B cell (primary cell): ENCODE results near the gene OR2F1. TPM values are rescaled to one million over a fixed set of nuclear protein-coding genes. Genes with fewer than 3 reads are reported as not detected.

ENCODE experiments used
- ATAC-seq: fragments of 200-7000 bp; cut with Tn5 transposase; one replicate; pipeline ENCODE4 v1.10.0; 2021; ENCODE audit warnings: low read depth, mild to moderate bottlenecking, moderate number of reproducible peaks, moderate library complexity
- CTCF ChIA-PET: fragments of 350-600 bp; sonication (Branson Sonifier 250); formaldehyde crosslinking; loops from one replicate; lab custom pipeline; 2021; ENCODE audit warnings: antibody characterized with exemption, inconsistent platforms; lab: Charles Lee
- POLR2A ChIA-PET: fragments of 350-600 bp; sonication (Branson Sonifier 250); formaldehyde crosslinking; loops from one replicate; lab custom pipeline; 2021; ENCODE audit warnings: antibody characterized with exemption; lab: Charles Lee
- DNase-seq: peaks from one replicate; pipeline ENCODE4 v3.0.0; 2013
- H2AFZ ChIP-seq: 2 replicates; pipeline ENCODE4 v1.6.1; 2012; ENCODE audit warnings: mild to moderate bottlenecking, low read depth, low read length; ENCODE audit not compliant: insufficient read depth, poor library complexity, severe bottlenecking
- H3K27ac ChIP-seq, 2 donors: 1 replicate in 1 of 2; 2 replicates in 1 of 2; pipeline ENCODE4 v1.5.1; 2012 to 2013; ENCODE audit warnings: low read length in 2 of 2, mild to moderate bottlenecking in 2 of 2, moderate library complexity in 1 of 2
- H3K27me3 ChIP-seq, 4 experiments: fragments of 200-600 bp in 1 of 4; sonication (generic) in 1 of 4; replicated peaks in 1 of 4; 1 replicate in 2 of 4; 2 replicates in 2 of 4; pipeline versions ENCODE4 v1.6.1 to v1.7.0; 2013 to 2016; ENCODE audit warnings: low read length in 3 of 4, mild to moderate bottlenecking in 2 of 4, mixed read lengths in 1 of 4, moderate library complexity in 1 of 4; ENCODE audit not compliant: insufficient read depth in 4 of 4, control insufficient read depth in 3 of 4; ENCODE audit errors: control extremely low read depth in 1 of 4
- H3K36me3 ChIP-seq, 2 experiments: replicated peaks in 1 of 2; 1 replicate in 1 of 2; 2 replicates in 1 of 2; pipeline versions ENCODE4 v1.6.1 to v1.7.1; 2013; ENCODE audit warnings: low read length in 1 of 2; ENCODE audit not compliant: insufficient read depth in 2 of 2, control insufficient read depth in 1 of 2; ENCODE audit errors: control extremely low read depth in 1 of 2, extremely low read depth in 1 of 2
- H3K4me1 ChIP-seq, 2 donors: fragments of 200-600 bp in 1 of 2; sonication (generic) in 1 of 2; 1 replicate in 1 of 2; 2 replicates in 1 of 2; pipeline versions ENCODE4 v1.5.1 to v1.6.1; 2013 to 2017; ENCODE audit warnings: low read length in 2 of 2; ENCODE audit not compliant: control insufficient read depth in 2 of 2, insufficient read depth in 2 of 2
- H3K4me2 ChIP-seq: replicated peaks from 2 replicates; pipeline ENCODE3; 2012; ENCODE audit warnings: mild to moderate bottlenecking, low read depth, low read length; ENCODE audit not compliant: poor library complexity, severe bottlenecking
- H3K4me3 ChIP-seq, 5 experiments: fragments of 200-600 bp in 1 of 5; sonication (generic) in 1 of 5; 1 replicate in 3 of 5; 2 replicates in 2 of 5; pipeline versions ENCODE4 v1.5.1 to v1.7.0; 2011 to 2016; ENCODE audit warnings: low read length in 4 of 5, mild to moderate bottlenecking in 4 of 5, low read depth in 2 of 5, control low read depth in 1 of 5, moderate library complexity in 1 of 5; ENCODE audit not compliant: insufficient read depth in 1 of 5; ENCODE audit errors: control extremely low read depth in 1 of 5, extremely low read depth in 1 of 5
- H3K79me2 ChIP-seq: fragments of 200-600 bp; sonication (generic); one replicate; pipeline ENCODE4 v1.6.0; 2016; ENCODE audit warnings: low read length; ENCODE audit not compliant: control insufficient read depth, insufficient read depth
- H3K9ac ChIP-seq: fragments of 200-600 bp; sonication (generic); 2 replicates; pipeline ENCODE4 v1.6.1; 2017; ENCODE audit warnings: mild to moderate bottlenecking, low read length, moderate library complexity
- H3K9me3 ChIP-seq, 3 donors: one replicate each; pipeline versions ENCODE4 v1.6.1 to v1.7.1; 2013; ENCODE audit warnings: low read length in 2 of 3; ENCODE audit not compliant: control insufficient read depth in 2 of 3, insufficient read depth in 1 of 3; ENCODE audit errors: control extremely low read depth in 1 of 3
- H4K20me1 ChIP-seq: 2 replicates; pipeline ENCODE4 v1.6.0; 2012; ENCODE audit warnings: mild to moderate bottlenecking, low read length; ENCODE audit not compliant: insufficient read depth, control insufficient read depth, poor library complexity, severe bottlenecking
- H3K27ac Mint-ChIP-seq: one replicate; pipeline ENCODE4 v1.8.0; 2021; ENCODE audit warnings: mixed read lengths
- H3K27me3 Mint-ChIP-seq: one replicate; pipeline ENCODE4 v1.8.0; 2021; ENCODE audit warnings: mixed read lengths
- H3K4me1 Mint-ChIP-seq: one replicate; pipeline ENCODE4 v1.8.0; 2021; ENCODE audit warnings: mixed read lengths
- H3K4me3 Mint-ChIP-seq: one replicate; pipeline ENCODE4 v1.8.0; 2021; ENCODE audit warnings: mixed read lengths
- H3K9me3 Mint-ChIP-seq: one replicate; pipeline ENCODE4 v1.8.0; 2022; ENCODE audit warnings: mixed read lengths; ENCODE audit not compliant: insufficient read depth
- CTCF ChIP-seq: fragments of 200-600 bp; IDR thresholded peaks from one replicate; pipeline ENCODE4 v1.8.0; 2022; ENCODE audit warnings: antibody characterized with exemption, mild to moderate bottlenecking
- EZH2 ChIP-seq: IDR thresholded peaks from 2 replicates; pipeline ENCODE4 v1.6.1; 2012; ENCODE audit warnings: borderline replicate concordance, low read depth, mild to moderate bottlenecking, moderate library complexity, low read length; ENCODE audit not compliant: insufficient read depth, poor library complexity, severe bottlenecking
- WGBS: methylation state at CpG from one replicate; pipeline ENCODE4 v1.1.5; 2013; ENCODE audit warnings: missing lambda C conversion rate; ENCODE audit not compliant: insufficient coverage; 5-methylcytosine and 5-hydroxymethylcytosine counted together
- intact Hi-C: fragments of 100-400 bp; cut with micrococcal nuclease; formaldehyde crosslinking; loops from one replicate; pipeline ENCODE4 v1.10.0; 2022
- polyA plus RNA-seq: library from polyadenylated mRNA; depleted of rRNA; stranded (reverse); fragments of >200 nt; gene quantifications from 2 replicates; pipeline ENCODE4 v1.2.3, GENCODE V29; 2012
- total RNA-seq, 2 donors: library from RNA; stranded (reverse); fragments of 120-200 nt in 1 of 2; gene quantifications; 1 replicate in 1 of 2; 2 replicates in 1 of 2; pipeline versions ENCODE4 v1.2.3 to v1.2.4, GENCODE V29; 2013 to 2022

The OR2F1 gene
- total and polyA plus RNA-seq, 2 donors (not counting 1 experiment from before 2014, with no cell fraction given) = not detected

- H4K20me1 ChIP-seq = no peaks in the 10 kb centered on the region
- CTCF ChIA-PET = no interaction called here
These were observed 39.5 kb upstream of the OR2F1 start for GRCh38 chr7:143914938-143915652.

More at GRCh38 chr7:143914938-143915652, 39.5 kb upstream of the OR2F1 start:
- Histone ChIP-seq H3K79me2 (no peaks in the 10 kb centered on the region), H3K27me3 (peaks cover 0 to 8% (median 0%) of the 10 kb centered on the region in 4 experiments), H3K36me3 (no peaks in the 10 kb centered on the region), H3K27ac (no peak overlapping the region), H3K4me3 (no peak overlapping the region), H3K9ac (no peak overlapping the region), H2AFZ (no peak overlapping the region), H3K4me2 (no peak overlapping the region), H3K9me3 (peaks cover 0 to 2% (median 0%) of the 10 kb centered on the region in 3 donors), H3K4me1 (no peaks in the 10 kb centered on the region)
- POLR2A ChIA-PET = no interaction called here
- Mint-ChIP-seq H3K27me3 (peaks cover 27% of the 10 kb centered on the region), H3K27ac (no peak overlapping the region), H3K9me3 (no peaks in the 10 kb centered on the region), H3K4me3 (no peak overlapping the region), H3K4me1 (no peaks in the 10 kb centered on the region)
- DNase-seq (no peak), ATAC-seq (no peak)
- 74% methylated on average over 3 of the region's 7 CpGs for WGBS
- intact Hi-C loops = no loop called here
- TF ChIP-seq EZH2 (no peak), CTCF (no peak)
